ENCODE results near the gene LAMA4. TPM values are rescaled to one million over a fixed set of nuclear protein-coding genes. Genes with fewer than 3 reads are reported as not detected.

Gene LAMA4
- total RNA-seq, 5 donors from 2014 or later (not counting 1 experiment from before 2014, with no cell fraction given) = 0.25 to 0.85 (median 0.56) TPM; not detected in 2

DNA sequence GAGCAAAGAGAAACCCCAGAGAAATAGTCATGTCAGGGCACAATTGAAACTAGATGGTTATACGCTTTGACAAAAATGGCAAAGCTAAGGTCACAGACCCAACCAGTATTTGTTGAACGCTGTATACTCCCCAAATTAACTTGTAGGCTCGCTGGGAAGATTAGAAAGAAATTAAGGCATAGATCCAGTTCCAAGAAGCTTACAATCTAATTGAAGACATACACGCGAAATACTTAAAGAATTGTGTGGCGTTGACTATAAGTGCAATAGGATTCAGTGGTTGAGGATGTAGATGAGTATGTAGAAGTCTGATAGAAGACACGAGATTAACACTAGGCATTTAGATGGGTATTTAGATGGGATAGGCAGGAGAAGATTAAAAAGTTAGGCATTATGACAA, 166.5 kb downstream of the LAMA4 start:
- 33% methylated on average over 1 of the region's 7 CpGs for WGBS (ENCODE audit: insufficient coverage)
- DNase-seq = no peak
- Mint-ChIP-seq H3K4me3 (no peak overlapping the region), H3K27me3 (peaks cover 11 to 19% of the 10 kb centered on the region in 2 donors), H3K9me3 (no peaks in the 10 kb centered on the region), H3K27ac (no peak overlapping the region), H3K36me3 (peaks cover 19% of the 10 kb centered on the region), H3K4me1 (peaks cover 9 to 12% (median 9%) of the 10 kb centered on the region in 3 donors)
- Histone ChIP-seq H3K27ac (ENCODE audit: low read length) (peak overlapping the region; percentile 89), H3K4me1 (ENCODE audit: control insufficient read depth in 1 of 2, extremely low read depth in 1 of 2, insufficient read depth in 2 of 2, low read length in 2 of 2) (peaks cover 0 to 9% of the 10 kb centered on the region in 2 experiments), H3K9me3 (no peaks in the 10 kb centered on the region), H3K27me3 (replicated peaks in 1 of 2; ENCODE audit: control insufficient read depth in 2 of 2, extremely low read depth in 1 of 2, insufficient read depth in 2 of 2, low read length in 1 of 2) (peaks cover 0 to 5% of the 10 kb centered on the region in 2 experiments), H3K36me3 (ENCODE audit: control insufficient read depth in 2 of 2, extremely low read depth in 1 of 2, insufficient read depth in 1 of 2, low read length in 1 of 2) (peaks cover 0 to 9% of the 10 kb centered on the region in 2 donors), H3K4me3 (ENCODE audit: control insufficient read depth in 1 of 2, extremely low read depth in 1 of 2, low read length in 1 of 2) (peak overlapping the region; percentile 83 to 88)
- ATAC-seq (replicated peaks in 1 of 4) = no peak
- ChIA-PET CTCF (interaction anchor here (0.5 to 2.9 kb wide), 14 partner anchors 8 to 1077 kb away, joined by 3 to 18 read pairs (median 5); partner anchors contain the start of gene REV3L (in 1 of the 2)), POLR2A (interaction anchor here (0.5 to 1.9 kb wide), 15 partner anchors 8 to 1214 kb away, joined by 3 to 8 read pairs (median 4); partner anchors contain the start of genes AMD1 (in 1 of the 2) and RPF2 (in 1 of the 2))

DNA sequence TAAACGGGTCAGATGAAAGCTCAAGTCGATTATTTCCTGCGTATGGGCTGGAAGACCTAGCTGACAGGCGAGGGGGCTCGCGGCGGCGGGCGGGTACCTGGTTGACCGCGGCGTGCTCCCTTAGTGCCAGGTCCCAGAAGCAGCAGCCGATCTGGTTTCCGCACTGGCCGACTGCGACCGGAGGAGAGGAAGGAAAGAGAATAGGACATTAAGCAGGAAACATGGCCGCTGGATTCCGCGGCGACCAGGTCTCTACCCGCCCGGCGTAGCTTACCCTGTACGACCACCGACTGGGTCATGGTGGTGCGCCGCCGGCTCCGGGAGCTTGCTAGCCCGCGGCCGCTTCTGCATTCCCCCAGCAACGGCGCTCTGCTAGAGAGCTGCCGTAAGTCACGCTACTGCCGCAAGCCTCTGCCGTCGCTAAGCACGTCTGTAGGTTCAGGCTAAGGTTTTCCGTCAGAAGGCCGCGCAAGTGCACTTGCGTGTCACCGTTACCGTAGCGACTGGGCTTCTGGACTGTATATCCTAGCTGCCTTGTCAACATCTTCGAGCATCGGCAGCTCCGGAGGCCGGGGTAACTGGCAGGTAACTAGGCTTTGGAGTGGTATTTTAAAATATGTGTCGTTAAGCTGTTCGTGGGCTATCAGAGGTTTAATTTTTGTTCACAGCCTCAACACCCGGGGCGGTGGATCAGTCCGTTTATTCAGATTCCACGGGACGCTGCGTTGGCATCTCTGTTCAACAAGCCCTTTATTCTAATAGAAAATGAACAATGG, 167.0 kb downstream of the LAMA4 start, which contains the start of the genes FAM229B and TUBE1:
Gene FAM229B, plus strand, starts transcription at position 456 of the 776 bp plus-strand sequence. CDS start 11,693 bp downstream, outside the sequence.
Gene TUBE1, minus strand, starts transcription at position 347 of the 776 bp plus-strand sequence. Its CDS starts 48 bp downstream, at position 299.
- peak within 1 kb of the TSS; percentile 83 to 88 for H3K4me3 ChIP-seq (ENCODE audit: control insufficient read depth in 1 of 2, extremely low read depth in 1 of 2, low read length in 1 of 2)
- WGBS (ENCODE audit: insufficient coverage) = under 1% methylated on average over 50 of the region's 60 CpGs
- H3K27ac Mint-ChIP-seq = no peak within 1 kb of the TSS
- peaks cover 0 to 9% of the 10 kb centered on the region in 2 donors for H3K36me3 ChIP-seq (ENCODE audit: control insufficient read depth in 2 of 2, extremely low read depth in 1 of 2, insufficient read depth in 1 of 2, low read length in 1 of 2)
- H3K27me3 Mint-ChIP-seq = peaks cover 11 to 19% of the 10 kb centered on the region in 2 donors
- DNase-seq (peak; percentile 69 to 96 (median 90)), ATAC-seq (replicated peaks in 1 of 4) (peak; percentile 95 to 97 (median 96))
- no peaks in the 10 kb centered on the region for H3K9me3 ChIP-seq
- H3K4me1 ChIP-seq (ENCODE audit: control insufficient read depth in 1 of 2, extremely low read depth in 1 of 2, insufficient read depth in 2 of 2, low read length in 2 of 2) = peaks cover 0 to 9% of the 10 kb centered on the region in 2 experiments
- no peaks in the 10 kb centered on the region for H3K9me3 Mint-ChIP-seq
- peaks cover 0 to 5% of the 10 kb centered on the region in 2 experiments for H3K27me3 ChIP-seq (replicated peaks in 1 of 2; ENCODE audit: control insufficient read depth in 2 of 2, extremely low read depth in 1 of 2, insufficient read depth in 2 of 2, low read length in 1 of 2)
- H3K4me3 Mint-ChIP-seq = no peak within 1 kb of the TSS
- peaks cover 23% of the 10 kb centered on the region for H3K36me3 Mint-ChIP-seq
- POLR2A ChIA-PET = interaction anchor here (0.6 to 1.9 kb wide), 18 partner anchors 8 to 1272 kb away, joined by 3 to 9 read pairs (median 4); partner anchors contain the start of genes AMD1 (in 1 of the 2), CDK19 (in 1 of the 2), REV3L (in 1 of the 2) and RPF2 (in 1 of the 2)
- CTCF ChIA-PET = interaction anchor here (0.5 to 2.9 kb wide), 19 partner anchors 8 to 1211 kb away, joined by 3 to 18 read pairs (median 4); partner anchors contain the start of gene REV3L (in 1 of the 2)
- peaks cover 9 to 12% (median 10%) of the 10 kb centered on the region in 3 donors for H3K4me1 Mint-ChIP-seq
- H3K27ac ChIP-seq (ENCODE audit: low read length) = peak within 1 kb of the TSS; percentile 89

DNA sequence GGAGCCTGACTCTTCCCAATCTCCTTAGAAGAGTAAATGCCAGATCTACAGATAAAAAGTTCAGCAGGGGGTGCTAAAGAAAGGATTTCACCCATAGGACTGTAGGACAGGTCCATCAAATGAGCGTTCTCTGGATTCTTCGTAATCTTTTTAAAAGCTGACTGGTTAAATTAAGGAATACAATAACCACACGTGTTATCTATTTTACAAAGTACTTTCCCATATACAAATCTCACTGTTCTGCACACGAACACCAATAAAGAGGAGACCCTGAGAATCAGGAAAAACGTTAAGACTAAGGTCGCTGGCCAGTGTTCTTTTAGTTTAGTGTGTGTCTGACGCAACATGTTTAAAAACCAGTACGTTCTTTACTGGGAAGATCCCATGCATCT, 167.6 kb downstream of the LAMA4 start:
- POLR2A ChIA-PET = interaction anchor here (0.6 to 1.9 kb wide), 13 partner anchors 9 to 1271 kb away, joined by 3 to 9 read pairs (median 4); partner anchors contain the start of genes AMD1 (in 1 of the 2), CDK19 (in 1 of the 2), REV3L (in 1 of the 2) and RPF2 (in 1 of the 2)
- 0% methylated on average over 2 of the region's 8 CpGs for WGBS (ENCODE audit: insufficient coverage)
- DNase-seq = peak in 1 of 35 experiments; percentile 41
- Mint-ChIP-seq H3K4me1 (peaks cover 9 to 12% (median 11%) of the 10 kb centered on the region in 3 donors), H3K9me3 (no peaks in the 10 kb centered on the region), H3K4me3 (no peak overlapping the region), H3K27me3 (peaks cover 11 to 19% of the 10 kb centered on the region in 2 donors), H3K27ac (no peak overlapping the region), H3K36me3 (peaks cover 25% of the 10 kb centered on the region)
- Histone ChIP-seq H3K4me3 (ENCODE audit: control insufficient read depth in 1 of 2, extremely low read depth in 1 of 2, low read length in 1 of 2) (peak overlapping the region; percentile 83 to 88), H3K4me1 (ENCODE audit: control insufficient read depth in 1 of 2, extremely low read depth in 1 of 2, insufficient read depth in 2 of 2, low read length in 2 of 2) (peaks cover 0 to 9% of the 10 kb centered on the region in 2 experiments), H3K9me3 (no peaks in the 10 kb centered on the region), H3K36me3 (ENCODE audit: control insufficient read depth in 2 of 2, extremely low read depth in 1 of 2, insufficient read depth in 1 of 2, low read length in 1 of 2) (peaks cover 0 to 9% of the 10 kb centered on the region in 2 donors), H3K27ac (ENCODE audit: low read length) (peak overlapping the region; percentile 89), H3K27me3 (replicated peaks in 1 of 2; ENCODE audit: control insufficient read depth in 2 of 2, extremely low read depth in 1 of 2, insufficient read depth in 2 of 2, low read length in 1 of 2) (peaks cover 0 to 5% of the 10 kb centered on the region in 2 experiments)
- CTCF ChIA-PET = interaction anchor here (0.6 to 2.9 kb wide), 17 partner anchors 9 to 1210 kb away, joined by 3 to 18 read pairs (median 4); partner anchors contain the start of gene REV3L (in 1 of the 2)
- peak; percentile 1 to 18 (median 10) for ATAC-seq (replicated peaks in 1 of 4)

DNA sequence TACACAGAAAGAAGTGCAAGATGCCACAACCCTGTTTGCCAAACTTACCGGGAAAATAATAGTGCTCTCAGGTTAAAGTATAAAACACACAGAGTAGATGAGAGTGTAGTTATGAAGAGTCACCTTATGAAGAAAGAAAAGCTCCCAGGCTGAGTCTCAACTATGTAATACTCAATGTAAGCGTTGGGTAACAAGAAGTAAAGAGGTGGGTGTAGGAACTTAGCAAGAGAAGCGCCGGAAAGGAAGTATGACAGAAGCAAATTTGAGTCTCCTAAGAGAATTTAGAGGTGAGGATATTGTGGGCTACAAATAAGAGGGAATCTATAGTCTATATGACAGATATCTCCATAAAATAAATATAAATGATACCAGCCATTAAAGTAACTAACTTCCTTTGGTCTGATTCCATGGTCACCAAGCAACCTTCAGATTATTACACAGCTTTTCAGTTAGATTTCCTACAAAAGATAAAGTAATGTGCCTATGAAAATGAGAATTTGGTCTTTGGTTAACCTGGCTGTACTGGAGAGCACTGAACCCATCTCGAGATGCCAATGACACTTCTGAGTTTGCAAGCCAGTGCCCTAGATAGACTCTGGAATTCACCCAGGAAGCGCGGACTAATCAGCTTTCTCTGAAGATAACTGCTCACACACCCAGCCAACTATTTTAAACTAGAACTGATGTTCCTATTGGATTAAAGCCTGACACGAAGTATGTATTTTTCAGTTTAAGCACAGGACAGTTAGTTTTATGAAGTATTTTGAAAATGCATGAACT, 168.9 kb downstream of the LAMA4 start:
- Histone ChIP-seq H3K9me3 (no peaks in the 10 kb centered on the region), H3K36me3 (ENCODE audit: control insufficient read depth in 2 of 2, extremely low read depth in 1 of 2, insufficient read depth in 1 of 2, low read length in 1 of 2) (peaks cover 0 to 12% of the 10 kb centered on the region in 2 donors), H3K4me3 (ENCODE audit: control insufficient read depth in 1 of 2, extremely low read depth in 1 of 2, low read length in 1 of 2) (no peak overlapping the region), H3K27me3 (replicated peaks in 1 of 2; ENCODE audit: control insufficient read depth in 2 of 2, extremely low read depth in 1 of 2, insufficient read depth in 2 of 2, low read length in 1 of 2) (peaks cover 0 to 5% of the 10 kb centered on the region in 2 experiments), H3K4me1 (ENCODE audit: control insufficient read depth in 1 of 2, extremely low read depth in 1 of 2, insufficient read depth in 2 of 2, low read length in 2 of 2) (peaks cover 0 to 9% of the 10 kb centered on the region in 2 experiments), H3K27ac (ENCODE audit: low read length) (no peak overlapping the region)
- Mint-ChIP-seq H3K4me1 (peaks cover 9 to 12% (median 11%) of the 10 kb centered on the region in 3 donors), H3K36me3 (peaks cover 28% of the 10 kb centered on the region), H3K27ac (no peak overlapping the region), H3K9me3 (no peaks in the 10 kb centered on the region), H3K4me3 (peak overlapping the region; percentile 28 to 46 (median 28)), H3K27me3 (peaks cover 7 to 15% of the 10 kb centered on the region in 2 donors)
- ATAC-seq (replicated peaks in 1 of 4) = no peak
- POLR2A ChIA-PET = interaction anchor here in 1 of 2 donors (0.6 to 1.3 kb wide), 2 partner anchors 481 to 571 kb away, joined by 3 read pairs; no protein-coding TSS in a partner anchor
- WGBS (ENCODE audit: insufficient coverage) = 63% methylated on average over 1 of the region's 8 CpGs
- DNase-seq = no peak
- CTCF ChIA-PET = interaction anchor here (1.0 to 2.9 kb wide), 5 partner anchors 15 to 78 kb away, joined by 3 to 16 read pairs (median 4); no protein-coding TSS in a partner anchor

DNA sequence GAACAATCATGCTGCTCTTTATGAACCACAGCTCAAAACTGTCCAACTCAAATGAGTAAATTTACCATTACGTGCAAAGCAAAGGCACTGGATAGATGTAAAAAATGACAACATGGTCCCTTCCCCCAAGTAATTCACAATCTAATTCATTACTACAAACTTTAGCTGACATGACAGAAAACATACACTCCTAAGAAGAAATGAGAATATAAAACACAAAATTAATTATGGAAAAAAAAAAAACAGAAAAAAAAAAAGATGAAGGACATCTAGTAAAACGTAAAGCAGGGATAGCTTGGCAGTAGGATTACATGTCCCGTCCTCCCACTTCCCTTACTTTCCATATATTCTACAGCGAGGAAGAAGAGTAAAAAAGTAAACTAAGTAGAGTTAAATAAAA, 172.8 kb downstream of the LAMA4 start:
- no peak overlapping the region for H3K27ac ChIP-seq (ENCODE audit: low read length)
- peaks cover 0 to 6% of the 10 kb centered on the region in 2 experiments for H3K4me1 ChIP-seq (ENCODE audit: control insufficient read depth in 1 of 2, extremely low read depth in 1 of 2, insufficient read depth in 2 of 2, low read length in 2 of 2)
- no peak overlapping the region for H3K4me3 ChIP-seq (ENCODE audit: control insufficient read depth in 1 of 2, extremely low read depth in 1 of 2, low read length in 1 of 2)
- Mint-ChIP-seq H3K4me3 (no peak overlapping the region), H3K4me1 (peaks cover 8 to 11% (median 9%) of the 10 kb centered on the region in 3 donors), H3K27me3 (no peaks in the 10 kb centered on the region), H3K36me3 (peaks cover 35% of the 10 kb centered on the region), H3K9me3 (no peaks in the 10 kb centered on the region), H3K27ac (no peak overlapping the region)
- H3K9me3 ChIP-seq = no peaks in the 10 kb centered on the region
- ATAC-seq (replicated peaks in 1 of 4) (no peak), DNase-seq (no peak)
- no peaks in the 10 kb centered on the region for H3K27me3 ChIP-seq (replicated peaks in 1 of 2; ENCODE audit: control insufficient read depth in 2 of 2, extremely low read depth in 1 of 2, insufficient read depth in 2 of 2, low read length in 1 of 2)
- CTCF ChIA-PET = interaction anchor here (0.5 to 0.7 kb wide), 4 partner anchors 42 to 1203 kb away, joined by 3 to 5 read pairs (median 3); no protein-coding TSS in a partner anchor
- no CpG with 5 or more reads among the region's 4 CpGs for WGBS (ENCODE audit: insufficient coverage)
- POLR2A ChIA-PET = interaction anchor here (0.6 to 0.7 kb wide), 4 partner anchors 31 to 1207 kb away, joined by 3 to 5 read pairs (median 4); no protein-coding TSS in a partner anchor
- peaks cover 0 to 24% of the 10 kb centered on the region in 2 donors for H3K36me3 ChIP-seq (ENCODE audit: control insufficient read depth in 2 of 2, extremely low read depth in 1 of 2, insufficient read depth in 1 of 2, low read length in 1 of 2)
